ENCODE measurements around the gene KLHL10. TPM values are rescaled to one million over a fixed set of nuclear protein-coding genes. Genes with fewer than 3 reads are reported as not detected.
A peak's percentile ranks its signal among the peaks of the same experiment; 100 is the strongest.

Gene KLHL10
- total RNA-seq, 3 donors from 2014 or later (not counting 1 experiment from before 2014, with no cell fraction given), result not detected

GRCh38 chr17:41860254-41860931, 22.8 kb downstream of the KLHL10 start:
- H3K4me1 Mint-ChIP-seq, result peaks cover 16 to 31% of the 10 kb centered on the region in 2 donors
- H3K9me3 Mint-ChIP-seq, result no peaks in the 10 kb centered on the region
- Histone ChIP-seq H3K4me3 (ENCODE audit: low read length) (no peak overlapping the region), H3K27me3 (ENCODE audit: control insufficient read depth, insufficient read depth, low read length) (no peaks in the 10 kb centered on the region), H3K36me3 (ENCODE audit: control insufficient read depth, insufficient read depth, low read length) (no peaks in the 10 kb centered on the region), H3K4me1 (ENCODE audit: control insufficient read depth, insufficient read depth, low read length) (peaks cover 23% of the 10 kb centered on the region), H3K27ac (ENCODE audit: low read length) (no peak overlapping the region), H3K9me3 (ENCODE audit: control insufficient read depth, insufficient read depth, low read length) (no peaks in the 10 kb centered on the region)
- H3K36me3 Mint-ChIP-seq, result no peaks in the 10 kb centered on the region
- TF ChIP-seq CTCF (IDR thresholded peaks at IDR 0.05), result no peak
- intact Hi-C loops (cut with micrococcal nuclease), result no loop called here
- ATAC-seq (no peak), DNase-seq (no peak)
- H3K27me3 Mint-ChIP-seq (ENCODE audit: low read depth in 2 of 2), result no peaks in the 10 kb centered on the region
- WGBS (ENCODE audit: insufficient coverage), result 96% methylated on average over 3 of the region's 3 CpGs
- no peak overlapping the region for H3K27ac Mint-ChIP-seq
- no peak overlapping the region for H3K4me3 Mint-ChIP-seq

GRCh38 chr17:41863074-41863848, 25.6 kb downstream of the KLHL10 start:
- Mint-ChIP-seq H3K4me3 (no peak overlapping the region), H3K4me1 (peaks cover 16 to 18% of the 10 kb centered on the region in 2 donors), H3K27ac (no peak overlapping the region), H3K27me3 (ENCODE audit: low read depth in 2 of 2) (no peaks in the 10 kb centered on the region), H3K9me3 (no peaks in the 10 kb centered on the region), H3K36me3 (no peaks in the 10 kb centered on the region)
- no peak overlapping the region for H3K4me3 ChIP-seq (ENCODE audit: low read length)
- intact Hi-C loops (cut with micrococcal nuclease), result no loop called here
- peaks cover 8% of the 10 kb centered on the region for H3K36me3 ChIP-seq (ENCODE audit: control insufficient read depth, insufficient read depth, low read length)
- no peaks in the 10 kb centered on the region for H3K9me3 ChIP-seq (ENCODE audit: control insufficient read depth, insufficient read depth, low read length)
- TF ChIP-seq CTCF (IDR thresholded peaks at IDR 0.05), result no peak
- ATAC-seq (peak in 1 of 3 donors; percentile 25), DNase-seq (peak in 1 of 2 donors; percentile 59)
- peaks cover 27% of the 10 kb centered on the region for H3K4me1 ChIP-seq (ENCODE audit: control insufficient read depth, insufficient read depth, low read length)
- no peaks in the 10 kb centered on the region for H3K27me3 ChIP-seq (ENCODE audit: control insufficient read depth, insufficient read depth, low read length)
- WGBS (ENCODE audit: insufficient coverage), result 29% methylated on average over 18 of the region's 18 CpGs
- no peak overlapping the region for H3K27ac ChIP-seq (ENCODE audit: low read length)

GRCh38 chr17:41864498-41864835, 26.8 kb downstream of the KLHL10 start:
- Mint-ChIP-seq H3K27ac (no peak overlapping the region), H3K9me3 (no peaks in the 10 kb centered on the region), H3K4me1 (peaks cover 16 to 17% of the 10 kb centered on the region in 2 donors), H3K4me3 (no peak overlapping the region), H3K27me3 (ENCODE audit: low read depth in 2 of 2) (no peaks in the 10 kb centered on the region), H3K36me3 (no peaks in the 10 kb centered on the region)
- H3K4me3 ChIP-seq (ENCODE audit: low read length), result peak overlapping the region; percentile 86
- H3K27ac ChIP-seq (ENCODE audit: low read length), result peak overlapping the region; percentile 81
- no peaks in the 10 kb centered on the region for H3K9me3 ChIP-seq (ENCODE audit: control insufficient read depth, insufficient read depth, low read length)
- DNase-seq (peak in 1 of 2 donors; percentile 44), ATAC-seq (peak in 2 of 3 donors; percentile 35 to 45)
- H3K27me3 ChIP-seq (ENCODE audit: control insufficient read depth, insufficient read depth, low read length), result no peaks in the 10 kb centered on the region
- peaks cover 27% of the 10 kb centered on the region for H3K4me1 ChIP-seq (ENCODE audit: control insufficient read depth, insufficient read depth, low read length)
- intact Hi-C loops (cut with micrococcal nuclease), result no loop called here
- WGBS (ENCODE audit: insufficient coverage), result 0% methylated on average over 25 of the region's 25 CpGs
- TF ChIP-seq CTCF (IDR thresholded peaks at IDR 0.05), result no peak
- peaks cover 12% of the 10 kb centered on the region for H3K36me3 ChIP-seq (ENCODE audit: control insufficient read depth, insufficient read depth, low read length)

All from natural killer cell (primary cell).